PC-9 (cell line): ENCODE data around the gene NUBP2.

Experiments
- CTCF ChIP-seq: fragments of 200-600 bp; sonication (generic); conservative IDR thresholded peaks from 2 replicates; pipeline ENCODE4 v1.6.1; 2017; ENCODE audit warnings: mixed run types, antibody characterized with exemption, mild to moderate bottlenecking, moderate library complexity
- EZH2 ChIP-seq: fragments of 200-600 bp; sonication (generic); IDR thresholded peaks from 2 replicates; pipeline ENCODE4 v1.8.0; 2017; ENCODE audit warnings: antibody characterized with exemption, low read depth

GRCh38 chr16:1772908-1773702, 9.7 kb upstream of the NUBP2 start, which contains the start of gene MRPS34:
- TF ChIP-seq CTCF (peak; percentile 90), EZH2 (no peak)
